SK-N-SH (cell line): ENCODE results near the gene AP3S2. TPM values are rescaled to one million over a fixed set of nuclear protein-coding genes. Genes with fewer than 3 reads are reported as not detected.
A peak's percentile ranks its signal among the peaks of the same experiment; 100 is the strongest.

Experiments used
- CTCF ChIA-PET: fragments of 300-600, 350-600 bp; formaldehyde crosslinking; extraction: SDS; loops from one replicate; lab custom pipeline; 2021; lab: Yijun Ruan, JAX
- POLR2A ChIA-PET: fragments of 350-600 bp; sonication (Branson Sonifier 250); formaldehyde crosslinking; extraction: SDS; loops from one replicate; lab custom pipeline; 2020; ENCODE audit warnings: antibody characterized with exemption, inconsistent platforms; lab: Yijun Ruan, JAX
- DNase-seq: peaks from one replicate; pipeline ENCODE4 v3.0.0; 2012
- H2AFZ ChIP-seq: fragments of 200-600 bp; sonication (generic); 2 replicates; pipeline ENCODE4 v1.8.1; 2016; ENCODE audit warnings: antibody characterized with exemption, mild to moderate bottlenecking, low read depth
- H3F3A ChIP-seq: fragments of 200-600 bp; sonication (generic); replicated peaks from 2 replicates; pipeline ENCODE3; 2016; ENCODE audit warnings: antibody characterized with exemption, mild to moderate bottlenecking; ENCODE audit not compliant: insufficient read depth
- H3K27ac ChIP-seq, 2 experiments: fragments of 200-500 bp in 1 of 2; fragments of 200-600 bp in 1 of 2; sonication (Bioruptor generic) in 1 of 2; sonication (generic), shearing (Covaris generic) in 1 of 2; 2 replicates each; pipeline versions ENCODE4 v1.5.1 to v1.6.1; 2014 to 2016; ENCODE audit warnings: low read depth in 2 of 2, inconsistent platforms in 1 of 2, low read length in 1 of 2, mild to moderate bottlenecking in 1 of 2, mixed read lengths in 1 of 2
- H3K27me3 ChIP-seq: fragments of 200-600 bp; sonication (generic), shearing (Covaris generic); 2 replicates; pipeline ENCODE4 v1.6.1; 2016; ENCODE audit warnings: mixed run types; ENCODE audit not compliant: insufficient read depth
- H3K36me3 ChIP-seq, 2 experiments: fragments of 200-500 bp in 1 of 2; fragments of 200-600 bp in 1 of 2; sonication (Bioruptor generic) in 1 of 2; sonication (generic) in 1 of 2; replicated peaks in 1 of 2; 2 replicates each; pipeline versions ENCODE3 to v1.5.1; 2014 to 2016; ENCODE audit warnings: low read length in 1 of 2, mild to moderate bottlenecking in 1 of 2; ENCODE audit not compliant: insufficient read depth in 2 of 2, control insufficient read depth in 1 of 2
- H3K4me1 ChIP-seq, 2 experiments: fragments of 200-500 bp in 1 of 2; fragments of 200-600 bp in 1 of 2; sonication (Bioruptor generic) in 1 of 2; sonication (generic), shearing (Covaris generic) in 1 of 2; 2 replicates each; pipeline versions ENCODE4 v1.5.1 to v1.6.1; 2014 to 2016; ENCODE audit warnings: low read depth in 1 of 2, low read length in 1 of 2, mixed run types in 1 of 2; ENCODE audit not compliant: insufficient read depth in 2 of 2, control insufficient read depth in 1 of 2
- H3K4me2 ChIP-seq: fragments of 200-600 bp; sonication (generic), shearing (Covaris generic); 2 replicates; pipeline ENCODE4 v1.6.1; 2017; ENCODE audit warnings: mixed run types
- H3K4me3 ChIP-seq, 2 experiments: fragments of 200-500 bp in 1 of 2; fragments of 200-600 bp in 1 of 2; sonication (Bioruptor generic) in 1 of 2; sonication (generic), shearing (Covaris generic) in 1 of 2; 2 replicates each; pipeline versions ENCODE4 v1.5.1 to v1.8.1; 2014 to 2016; ENCODE audit warnings: low read depth in 2 of 2, inconsistent platforms in 1 of 2, low read length in 1 of 2, mild to moderate bottlenecking in 1 of 2, mixed read lengths in 1 of 2, moderate library complexity in 1 of 2
- H3K79me2 ChIP-seq: fragments of 200-600 bp; sonication (generic); 2 replicates; pipeline ENCODE4 v1.8.1; 2017; ENCODE audit warnings: mild to moderate bottlenecking; ENCODE audit not compliant: insufficient read depth
- H3K9ac ChIP-seq: fragments of 200-600 bp; sonication (generic); 2 replicates; pipeline ENCODE4 v1.6.1; 2017; ENCODE audit warnings: mixed run types
- H3K9me2 ChIP-seq: fragments of 200-600 bp; sonication (generic); 2 replicates; pipeline ENCODE4 v1.6.1; 2017; ENCODE audit warnings: mixed run types
- H3K9me3 ChIP-seq: fragments of 200-600 bp; sonication (generic); 2 replicates; pipeline ENCODE4 v1.6.1; 2017; ENCODE audit warnings: mixed run types, mild to moderate bottlenecking, moderate library complexity
- H4K20me1 ChIP-seq: fragments of 200-600 bp; sonication (generic); 2 replicates; pipeline ENCODE4 v1.6.1; 2017; ENCODE audit warnings: mild to moderate bottlenecking, mixed run types; ENCODE audit not compliant: insufficient read depth
- FOSL2 ChIP-seq: IDR thresholded peaks from 2 replicates; pipeline ENCODE4 v1.4.0; 2012; ENCODE audit warnings: low read depth, mild to moderate bottlenecking, moderate library complexity, borderline replicate concordance
- FOXM1 ChIP-seq: IDR thresholded peaks from 2 replicates; pipeline ENCODE4 v1.4.0; 2012; ENCODE audit warnings: low read depth, mild to moderate bottlenecking
- GABPA ChIP-seq: IDR thresholded peaks from 2 replicates; pipeline ENCODE4 v1.4.0; 2012; ENCODE audit warnings: low read depth, mild to moderate bottlenecking
- MAX ChIP-seq: IDR thresholded peaks from 2 replicates; pipeline ENCODE4 v1.4.0; 2012; ENCODE audit warnings: low read depth
- MEF2A ChIP-seq: IDR thresholded peaks from 2 replicates; pipeline ENCODE4 v1.4.0; 2012; ENCODE audit warnings: low read depth, borderline replicate concordance
- MXI1 ChIP-seq: IDR thresholded peaks from 2 replicates; pipeline ENCODE4 v1.6.1; 2012; ENCODE audit warnings: mild to moderate bottlenecking, low read depth, low read length, improper control_type of control experiment
- RAD21 ChIP-seq: IDR thresholded peaks from 2 replicates; pipeline ENCODE4 v1.6.1; 2012; ENCODE audit warnings: mild to moderate bottlenecking, low read length
- RCOR1 ChIP-seq: fragments of 150-350 bp; IDR thresholded peaks from 2 replicates; pipeline ENCODE4 v1.6.1; 2017; ENCODE audit warnings: antibody characterized with exemption, low read length
- RFX5 ChIP-seq: IDR thresholded peaks from 2 replicates; pipeline ENCODE4 v1.6.1; 2012; ENCODE audit warnings: mild to moderate bottlenecking, improper control_type of control experiment, low read length
- RXRA ChIP-seq: IDR thresholded peaks from 2 replicates; pipeline ENCODE4 v1.4.0; 2012; ENCODE audit warnings: low read depth, mild to moderate bottlenecking, borderline replicate concordance
- SMC3 ChIP-seq: IDR thresholded peaks from 2 replicates; pipeline ENCODE4 v1.6.1; 2012; ENCODE audit warnings: low read depth, low read length, improper control_type of control experiment
- YY1 ChIP-seq: IDR thresholded peaks from 2 replicates; pipeline ENCODE4 v1.4.0; 2012; ENCODE audit warnings: low read depth, mild to moderate bottlenecking
- WGBS: methylation state at CpG from one replicate; pipeline ENCODE4 v1.1.6; 2017; ENCODE audit warnings: low lambda C conversion rate; 5-methylcytosine and 5-hydroxymethylcytosine counted together
- polyA plus RNA-seq, 3 experiments: library from polyadenylated mRNA; depleted of rRNA; stranded (reverse); fragments of >200 nt; gene quantifications; 2 replicates each; pipeline ENCODE4 v1.2.3, GENCODE V29; 2012
- TF ChIP-seq, protein P1 (sequence below): fragments of 200-600 bp; sonication (generic); IDR thresholded peaks from 2 replicates; pipeline ENCODE4 v1.6.1; 2017; ENCODE audit warnings: antibody characterized with exemption, mild to moderate bottlenecking, moderate library complexity

The AP3S2 gene
- polyA plus RNA-seq, 1 of the 3 experiments (the other 2 are of a cell fraction), result 11.9 TPM

DNA sequence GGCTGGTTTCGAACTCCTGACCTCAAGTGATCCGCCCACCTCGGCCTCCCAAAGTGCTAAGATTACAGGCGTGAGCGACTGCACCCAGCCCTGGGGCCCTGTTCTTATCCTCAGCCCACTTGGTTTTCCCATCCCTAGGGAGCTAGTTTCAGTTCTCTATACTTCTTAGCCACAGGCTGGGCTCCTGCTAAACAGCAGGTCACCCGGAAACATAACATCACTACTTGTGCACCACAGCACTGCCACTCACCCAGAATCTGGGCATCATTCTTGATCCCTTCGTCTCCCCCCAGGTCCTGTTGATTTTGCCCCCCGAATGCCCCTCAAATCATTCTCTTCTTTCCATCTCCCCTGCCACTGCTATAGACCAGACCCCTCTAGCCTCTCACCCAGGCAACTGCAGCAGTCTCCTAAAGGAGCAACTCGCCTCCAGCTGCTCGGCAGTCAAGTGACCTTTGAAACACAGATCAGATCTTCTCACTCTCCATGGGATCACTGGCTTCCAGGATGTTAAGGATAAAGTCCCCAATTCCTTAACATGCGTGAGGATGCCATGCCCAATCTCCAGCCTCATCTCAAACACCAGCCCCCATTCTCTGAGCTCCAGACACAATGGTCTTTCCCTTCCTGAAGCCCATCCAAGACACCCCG is 5.6 kb upstream of the AP3S2 start:
- no peaks in the 10 kb centered on the region for H3K9me3 ChIP-seq
- TF ChIP-seq MXI1, result no peak
- TF ChIP-seq RFX5, result no peak
- TF ChIP-seq, all 33 proteins: peak for 0
- Histone ChIP-seq H3K4me3 (no peak overlapping the region), H2AFZ (no peak overlapping the region), H3K79me2 (no peaks in the 10 kb centered on the region), H3K9me2 (no peaks in the 10 kb centered on the region), H3K36me3 (peaks cover 0 to 9% of the 10 kb centered on the region in 2 experiments), H3K4me2 (no peak overlapping the region), H3F3A (peaks cover 12% of the 10 kb centered on the region), H3K27me3 (no peaks in the 10 kb centered on the region), H3K9ac (no peak overlapping the region), H3K27ac (no peak overlapping the region), H4K20me1 (no peaks in the 10 kb centered on the region), H3K4me1 (no peaks in the 10 kb centered on the region)
- CTCF ChIA-PET, result interaction anchor here (0.6 to 4.1 kb wide), 6 partner anchors 10 to 822 kb away, joined by 3 to 29 read pairs (median 4); no protein-coding TSS in a partner anchor
- WGBS, result 89% methylated on average over 12 of the region's 12 CpGs
- POLR2A ChIA-PET, result no interaction called here
- DNase-seq, result no peak

DNA sequence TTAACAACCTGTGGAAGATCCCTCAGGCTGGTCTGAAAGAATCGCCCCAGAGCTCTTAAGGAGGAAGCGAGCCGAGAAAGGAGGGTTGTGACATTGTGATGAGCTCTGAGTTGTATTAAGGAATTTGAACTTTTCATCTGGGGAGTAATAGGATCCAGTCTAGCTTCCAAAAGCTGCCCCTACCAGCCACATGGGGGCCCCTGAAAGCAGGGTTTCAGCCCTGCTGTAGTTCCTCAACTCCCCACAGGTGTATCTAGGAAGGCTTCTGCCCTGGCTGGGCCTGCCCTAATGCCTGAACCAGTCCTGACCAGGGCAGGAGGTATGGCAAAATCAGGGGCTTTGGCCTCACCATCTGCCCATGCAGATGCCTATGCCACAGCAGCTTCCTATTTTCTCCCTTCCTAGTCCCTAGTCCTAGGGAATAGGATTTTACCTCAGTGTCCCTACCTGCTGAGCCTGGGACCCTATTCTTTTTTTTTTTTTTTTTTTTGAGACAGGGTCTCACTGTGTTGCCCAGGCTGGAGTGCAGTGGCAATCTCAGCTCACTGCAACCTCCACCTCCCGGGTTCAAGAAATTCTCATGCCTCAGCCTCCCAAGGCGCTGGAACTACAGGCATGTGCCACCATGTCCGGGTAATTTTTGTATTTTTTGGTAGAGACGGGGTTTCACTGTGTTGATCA is 5.0 kb upstream of the AP3S2 start:
- 94% methylated on average over 7 of the region's 7 CpGs for WGBS
- Histone ChIP-seq H3K27ac (no peak overlapping the region), H2AFZ (no peak overlapping the region), H3K9me3 (no peaks in the 10 kb centered on the region), H3K4me1 (no peaks in the 10 kb centered on the region), H3K4me3 (no peak overlapping the region), H3K79me2 (peaks cover under 1% of the 10 kb centered on the region; the same call in 1 of the 2 replicates), H4K20me1 (no peaks in the 10 kb centered on the region)
- CTCF ChIA-PET, result interaction anchor here (0.6 to 4.1 kb wide), 9 partner anchors 9 to 187 kb away, joined by 3 to 29 read pairs (median 4); no protein-coding TSS in a partner anchor
- POLR2A ChIA-PET, result interaction anchor here (0.6 to 0.7 kb wide), 2 partner anchors 14 to 996 kb away, joined by 3 read pairs; no protein-coding TSS in a partner anchor
- DNase-seq, result peak; percentile 74
- peak; percentile 68 for TF ChIP-seq RAD21
- TF ChIP-seq FOSL2, result no peak
- TF ChIP-seq MEF2A, result no peak
- TF ChIP-seq GABPA, result no peak
- no peak for TF ChIP-seq RCOR1
- TF ChIP-seq YY1, result no peak
- TF ChIP-seq, protein P1, sequence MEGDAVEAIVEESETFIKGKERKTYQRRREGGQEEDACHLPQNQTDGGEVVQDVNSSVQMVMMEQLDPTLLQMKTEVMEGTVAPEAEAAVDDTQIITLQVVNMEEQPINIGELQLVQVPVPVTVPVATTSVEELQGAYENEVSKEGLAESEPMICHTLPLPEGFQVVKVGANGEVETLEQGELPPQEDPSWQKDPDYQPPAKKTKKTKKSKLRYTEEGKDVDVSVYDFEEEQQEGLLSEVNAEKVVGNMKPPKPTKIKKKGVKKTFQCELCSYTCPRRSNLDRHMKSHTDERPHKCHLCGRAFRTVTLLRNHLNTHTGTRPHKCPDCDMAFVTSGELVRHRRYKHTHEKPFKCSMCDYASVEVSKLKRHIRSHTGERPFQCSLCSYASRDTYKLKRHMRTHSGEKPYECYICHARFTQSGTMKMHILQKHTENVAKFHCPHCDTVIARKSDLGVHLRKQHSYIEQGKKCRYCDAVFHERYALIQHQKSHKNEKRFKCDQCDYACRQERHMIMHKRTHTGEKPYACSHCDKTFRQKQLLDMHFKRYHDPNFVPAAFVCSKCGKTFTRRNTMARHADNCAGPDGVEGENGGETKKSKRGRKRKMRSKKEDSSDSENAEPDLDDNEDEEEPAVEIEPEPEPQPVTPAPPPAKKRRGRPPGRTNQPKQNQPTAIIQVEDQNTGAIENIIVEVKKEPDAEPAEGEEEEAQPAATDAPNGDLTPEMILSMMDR, result peak; percentile 56
- peak; percentile 52 for TF ChIP-seq SMC3
- TF ChIP-seq MAX, result no peak
- TF ChIP-seq FOXM1, result no peak
- TF ChIP-seq RXRA, result no peak
- TF ChIP-seq, all 33 proteins: peak for 3
- H3K9me2 ChIP-seq, result no peaks in the 10 kb centered on the region
- H3K36me3 ChIP-seq, result peaks cover 0 to 9% of the 10 kb centered on the region in 2 experiments
- H3K27me3 ChIP-seq, result no peaks in the 10 kb centered on the region
- H3K9ac ChIP-seq, result no peak overlapping the region
- H3F3A ChIP-seq, result peaks cover 18% of the 10 kb centered on the region
- no peak overlapping the region for H3K4me2 ChIP-seq
